ENCODE measurements around the gene SARM1.

SARM1 gene

GRCh38 chr17:28341516-28341915, 30.0 kb upstream of the SARM1 start:
- no peak for DNase-seq (ENCODE audit: low read depth in 2 of 2)

GRCh38 chr17:28342313-28342712, 29.2 kb upstream of the SARM1 start:
- no peak for DNase-seq (ENCODE audit: low read depth in 2 of 2)

- DNase-seq (ENCODE audit: low read depth in 2 of 2), result no peak
These were observed 28.0 kb upstream of the SARM1 start for GRCh38 chr17:28343491-28343932.

GRCh38 chr17:28344011-28344410, 27.5 kb upstream of the SARM1 start:
- DNase-seq (ENCODE audit: low read depth in 2 of 2), result no peak

GRCh38 chr17:28344435-28344901, 27.0 kb upstream of the SARM1 start:
- DNase-seq (ENCODE audit: low read depth in 2 of 2), result no peak

- DNase-seq (ENCODE audit: low read depth in 2 of 2), result no peak
These were observed 25.9 kb upstream of the SARM1 start for GRCh38 chr17:28345419-28346198.

GRCh38 chr17:28346199-28346580, 25.3 kb upstream of the SARM1 start:
- DNase-seq (ENCODE audit: low read depth in 2 of 2), result no peak

GRCh38 chr17:28346746-28347246, 24.7 kb upstream of the SARM1 start:
- no peak for DNase-seq (ENCODE audit: low read depth in 2 of 2)

- no peak for DNase-seq (ENCODE audit: low read depth in 2 of 2)
These were observed 24.1 kb upstream of the SARM1 start for GRCh38 chr17:28347261-28347891.

GRCh38 chr17:28348979-28349378, 22.5 kb upstream of the SARM1 start:
- no peak for DNase-seq (ENCODE audit: low read depth in 2 of 2)

GRCh38 chr17:28350271-28350670, 21.2 kb upstream of the SARM1 start:
- no peak for DNase-seq (ENCODE audit: low read depth in 2 of 2)

- peak; percentile 91 to 93 for DNase-seq (ENCODE audit: low read depth in 2 of 2)
These were observed 14.2 kb upstream of the SARM1 start, which contains the start of gene POLDIP2 for GRCh38 chr17:28357061-28357900. Gene POLDIP2 (minus strand): TSS chr17:28357527. CDS start chr17:28357448, 79 bp downstream.

GRCh38 chr17:28357901-28358197, 13.6 kb upstream of the SARM1 start:
- DNase-seq (ENCODE audit: low read depth in 2 of 2), result no peak

GRCh38 chr17:28363186-28363585, 8.3 kb upstream of the SARM1 start:
- DNase-seq (ENCODE audit: low read depth in 2 of 2), result no peak

- DNase-seq (ENCODE audit: low read depth in 2 of 2), result no peak
These were observed 7.5 kb upstream of the SARM1 start for GRCh38 chr17:28363776-28364650.

- DNase-seq (ENCODE audit: low read depth in 2 of 2), result no peak
These were observed 6.7 kb upstream of the SARM1 start, which contains the start of gene SEBOX for GRCh38 chr17:28364665-28365363. Gene SEBOX (minus strand): TSS chr17:28365199. CDS start chr17:28365151, 48 bp downstream.

GRCh38 chr17:28365487-28365886, 6.0 kb upstream of the SARM1 start:
- no peak for DNase-seq (ENCODE audit: low read depth in 2 of 2)

- DNase-seq (ENCODE audit: low read depth in 2 of 2), result no peak
These were observed 4.9 kb upstream of the SARM1 start for GRCh38 chr17:28366605-28367004.

GRCh38 chr17:28367641-28368305, 3.7 kb upstream of the SARM1 start:
- DNase-seq (ENCODE audit: low read depth in 2 of 2), result no peak

GRCh38 chr17:28368306-28368831, 3.1 kb upstream of the SARM1 start:
- no peak for DNase-seq (ENCODE audit: low read depth in 2 of 2)

All from activated CD8-positive, alpha-beta memory T cell treated with anti-CD3 and anti-CD28 coated beads for 4 hours (primary cell).